Pulmonary artery endothelial cell (primary cell): ENCODE data around the gene RPS6KA2. TPM values are rescaled to one million over a fixed set of nuclear protein-coding genes. Genes with fewer than 3 reads are reported as not detected.

Source experiments
- DNase-seq: peaks from one replicate; pipeline ENCODE4 v3.0.0-alpha.2; 2011; ENCODE audit warnings: low read depth, low spot score
- total RNA-seq: library from RNA; depleted of rRNA; stranded (reverse); fragments of >200 nt; gene quantifications from 2 replicates; pipeline ENCODE4 v1.2.3, GENCODE V29; 2014

RPS6KA2 gene
- total RNA-seq, 1 donor from 2014 or later: 124 TPM

- no peak for DNase-seq
Measured at GRCh38 chr6:166430269-166430668, 196.8 kb downstream of the RPS6KA2 start.

DNA sequence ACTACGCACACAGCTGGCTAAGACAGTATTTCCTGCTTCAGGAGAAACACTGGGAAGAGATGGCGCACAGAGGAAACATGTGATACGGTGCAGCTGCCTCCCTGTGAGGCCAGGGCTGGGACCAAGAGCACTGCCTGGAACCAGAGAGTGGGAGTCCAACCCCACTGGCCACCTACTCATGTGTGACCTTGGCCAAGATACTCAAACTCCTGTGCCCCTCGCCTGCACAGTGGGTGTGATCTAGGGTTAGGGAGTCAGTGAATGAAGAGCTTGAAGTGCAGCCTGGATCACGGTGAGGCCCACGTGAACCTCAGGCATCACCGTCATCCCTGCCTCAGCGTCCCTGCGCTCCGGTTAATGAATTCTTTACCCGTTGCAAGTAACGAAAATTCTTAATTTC is 202.6 kb downstream of the RPS6KA2 start:
- no peak for DNase-seq

DNA sequence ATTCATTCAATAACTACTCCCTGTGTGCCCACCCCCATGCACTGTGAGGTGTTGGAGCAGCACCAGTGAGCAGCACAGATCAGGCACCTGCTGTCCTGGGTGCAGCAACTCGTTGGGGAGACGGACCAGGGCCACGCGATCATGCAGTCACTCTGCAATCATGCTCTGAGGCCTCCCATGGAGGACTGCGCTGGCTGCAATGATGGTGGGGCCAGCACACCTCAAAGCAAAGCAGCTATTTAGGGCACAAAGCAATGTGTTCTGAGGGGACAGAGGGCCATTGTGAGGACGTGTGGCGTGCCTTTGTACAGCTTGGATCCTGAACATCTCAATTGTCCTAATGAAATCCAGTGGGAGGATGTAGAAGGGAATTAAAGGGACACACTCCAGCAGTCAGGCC is 203.3 kb downstream of the RPS6KA2 start:
- no peak for DNase-seq

GRCh38 chr6:166423051-166423745 is 203.9 kb downstream of the RPS6KA2 start:
- no peak for DNase-seq

- no peak for DNase-seq
Measured at GRCh38 chr6:166422201-166422940, 204.7 kb downstream of the RPS6KA2 start.

DNA sequence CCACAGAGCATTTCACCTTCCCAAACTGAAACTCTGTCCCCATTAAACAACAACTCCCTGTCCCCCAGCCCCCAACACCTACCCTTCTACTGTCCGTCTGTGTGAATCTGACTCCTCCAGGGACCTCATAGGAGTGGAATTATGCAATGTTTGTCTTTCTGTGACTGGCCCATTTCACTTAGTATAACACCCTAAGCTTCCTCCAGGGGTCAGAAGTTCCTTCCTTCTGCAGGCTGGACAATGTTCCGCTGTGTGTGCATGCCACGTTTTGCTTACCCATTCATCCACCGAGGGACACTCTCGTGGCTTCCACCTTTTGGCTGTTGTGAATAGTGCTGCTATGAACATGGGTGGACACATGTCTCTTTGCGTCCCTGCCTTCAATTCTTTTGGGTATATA is 206.7 kb downstream of the RPS6KA2 start:
- DNase-seq: no peak

- DNase-seq: no peak
Measured at GRCh38 chr6:166419717-166420116, 207.3 kb downstream of the RPS6KA2 start.

DNA sequence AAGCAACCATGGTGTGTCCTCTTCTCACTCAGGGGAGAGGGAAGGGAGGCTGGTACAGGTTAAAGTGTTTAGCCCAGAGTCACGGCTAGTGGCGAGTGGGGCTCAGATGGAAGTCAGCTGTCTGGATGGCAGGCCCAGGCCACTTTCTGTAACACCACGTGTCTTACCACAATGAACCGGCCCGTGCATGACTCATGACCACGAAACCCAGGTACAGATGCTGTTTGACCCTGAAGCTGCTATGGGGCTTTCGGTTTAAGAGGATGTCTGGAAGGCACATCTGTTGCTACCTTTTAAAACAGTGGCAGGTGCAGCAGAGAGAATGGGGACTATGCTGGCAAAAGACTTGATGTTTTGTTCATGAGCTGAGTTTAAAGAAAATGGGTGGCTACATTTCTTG is 207.8 kb downstream of the RPS6KA2 start:
- DNase-seq: no peak

- no peak for DNase-seq
Measured at GRCh38 chr6:166418691-166419143, 208.3 kb downstream of the RPS6KA2 start.

- no peak for DNase-seq
Measured at GRCh38 chr6:166417285-166417691, 209.8 kb downstream of the RPS6KA2 start.

DNA sequence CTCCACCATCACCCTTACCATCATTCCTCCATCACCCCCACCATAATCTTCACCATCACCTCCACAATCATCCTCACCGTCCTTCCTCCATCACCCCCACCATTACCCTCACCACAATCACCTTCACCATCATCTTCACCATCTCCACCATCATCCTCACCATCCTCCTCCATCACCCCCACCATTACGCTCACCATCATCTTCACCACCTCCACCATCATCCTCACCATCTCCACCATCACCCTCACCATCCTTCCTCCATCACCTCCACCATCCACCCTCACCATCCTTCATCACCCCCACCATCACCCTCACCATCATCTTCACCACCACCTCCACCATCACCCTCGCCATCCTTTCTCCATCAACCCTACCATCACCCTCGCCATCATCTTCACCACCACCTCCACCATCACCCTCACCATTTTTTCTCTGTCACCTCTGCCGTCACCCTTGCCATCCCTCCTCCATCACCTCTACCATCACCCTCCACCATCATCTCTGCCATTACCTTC is 211.2 kb downstream of the RPS6KA2 start:
- DNase-seq: no peak

GRCh38 chr6:166415306-166415705 is 211.7 kb downstream of the RPS6KA2 start:
- DNase-seq: no peak

DNA sequence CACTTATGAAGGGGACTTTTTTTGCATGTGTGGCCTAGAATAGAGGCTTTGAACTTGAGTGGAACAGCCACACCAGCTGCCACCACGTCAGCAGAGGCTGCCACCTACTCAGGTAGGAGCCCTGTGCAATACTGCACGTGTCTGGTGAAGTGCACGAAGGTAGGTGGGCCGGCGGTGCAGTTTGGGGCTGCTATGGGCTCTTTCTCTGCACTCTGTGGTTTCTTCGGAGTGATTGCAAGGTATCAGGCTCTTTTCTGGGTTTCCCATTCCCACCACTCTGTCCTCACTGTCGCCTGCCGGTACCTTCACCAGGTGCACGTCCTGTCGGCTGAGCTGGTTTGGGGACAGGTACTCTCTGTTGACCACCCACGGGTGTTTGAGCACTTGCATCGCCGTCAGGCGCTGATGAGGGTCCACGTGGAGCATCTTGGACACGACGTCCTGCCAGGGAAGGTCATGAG is 213.5 kb downstream of the RPS6KA2 start:
- DNase-seq: no peak

- no peak for DNase-seq
Measured at GRCh38 chr6:166412911-166413384, 214.1 kb downstream of the RPS6KA2 start.

DNA sequence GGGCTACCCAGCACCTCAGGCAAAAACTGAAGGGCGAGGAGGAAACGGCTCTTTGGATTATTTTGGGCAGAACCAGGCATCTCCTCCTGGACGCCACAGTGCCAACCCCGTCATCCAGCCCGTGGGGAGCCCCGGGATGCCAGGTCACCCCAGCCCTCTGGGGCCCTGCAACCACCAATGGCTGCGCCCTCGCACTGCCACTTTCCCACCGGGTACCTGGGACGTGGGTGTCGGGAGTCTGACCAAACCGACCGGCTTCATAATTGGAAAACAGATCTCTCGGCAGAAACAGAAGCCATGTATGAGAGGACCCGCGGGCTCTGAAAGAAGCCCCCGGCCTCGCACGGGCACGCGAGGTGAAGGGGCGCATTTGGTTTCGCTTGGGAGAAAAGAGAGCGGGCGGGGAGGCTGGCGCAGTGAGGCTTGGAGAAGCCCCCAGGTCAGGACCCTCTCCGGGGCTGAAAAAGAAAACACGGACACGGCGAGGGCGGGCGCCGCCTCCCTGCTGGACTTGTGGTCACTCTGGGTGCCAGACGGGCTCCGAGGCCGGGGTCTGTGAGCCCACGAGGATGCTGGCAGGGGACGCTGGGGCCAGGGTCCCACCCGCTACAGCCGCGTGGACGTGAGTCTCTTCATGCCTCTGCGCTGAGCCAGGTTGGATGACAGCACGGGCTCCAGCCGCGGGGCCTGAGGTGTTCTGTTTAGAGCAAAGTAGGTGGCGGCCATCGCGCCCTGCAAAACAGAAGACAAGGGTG is 214.7 kb downstream of the RPS6KA2 start:
- DNase-seq: no peak

- DNase-seq: no peak
Measured at GRCh38 chr6:166411721-166412151, 215.3 kb downstream of the RPS6KA2 start.

- no peak for DNase-seq
Measured at GRCh38 chr6:166411271-166411670, 215.8 kb downstream of the RPS6KA2 start.

DNA sequence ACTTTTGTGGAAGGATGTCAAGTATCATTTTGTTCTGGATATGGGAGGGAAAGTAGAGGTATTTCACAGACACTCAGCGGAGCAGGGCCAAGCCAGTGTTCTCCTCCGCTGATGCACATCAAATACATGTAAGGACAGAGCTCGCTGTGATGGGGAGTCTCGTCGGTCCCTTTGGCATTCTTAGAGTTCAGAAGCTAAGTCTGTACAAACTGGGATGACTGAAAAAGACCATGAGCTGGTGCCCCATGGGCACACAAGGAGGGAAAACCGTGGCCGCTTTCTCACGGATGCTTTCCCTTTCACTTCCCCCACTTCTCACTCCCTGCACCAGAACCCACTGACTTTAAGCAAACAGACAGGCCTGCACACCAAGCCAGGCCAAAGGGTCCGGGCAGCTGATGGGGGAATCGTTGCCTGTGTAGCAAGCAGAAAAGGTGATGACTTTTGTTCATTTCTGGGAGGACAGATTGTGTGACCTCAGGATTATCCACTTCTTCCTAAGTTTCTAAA is 216.6 kb downstream of the RPS6KA2 start:
- DNase-seq: no peak

- no peak for DNase-seq
Measured at GRCh38 chr6:166408936-166409755, 217.9 kb downstream of the RPS6KA2 start.

DNA sequence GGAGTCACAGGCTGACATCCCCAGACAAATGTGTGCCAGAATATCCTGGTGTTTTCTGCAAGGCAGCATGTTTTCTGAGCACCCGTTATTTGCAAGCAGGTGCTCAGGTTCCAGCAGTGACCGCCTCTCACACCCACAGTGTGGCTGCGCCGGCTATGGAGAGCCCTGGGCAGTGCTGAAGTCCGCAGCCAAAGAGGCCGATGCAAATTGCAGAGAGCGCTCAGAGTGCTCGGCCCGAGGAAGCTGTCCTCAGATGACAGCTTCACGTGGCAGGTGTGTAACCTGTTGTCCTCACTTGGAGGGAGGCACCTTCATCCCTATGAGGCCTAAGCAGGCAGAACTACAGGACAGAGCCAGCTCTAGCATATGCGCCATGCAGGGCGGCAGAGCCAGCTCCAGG is 220.9 kb downstream of the RPS6KA2 start:
- no peak for DNase-seq

GRCh38 chr6:166405386-166405785 is 221.7 kb downstream of the RPS6KA2 start:
- DNase-seq: no peak
